Kidney (tissue), 14 donors: ENCODE measurements around the gene MAPKAPK2. TPM values are rescaled to one million over a fixed set of nuclear protein-coding genes. Genes with fewer than 3 reads are reported as not detected.

Experiments
- DNase-seq, 5 donors: peaks; one replicate each; pipeline ENCODE4 v3.0.0-alpha.2; 2013 to 2020
- FAIRE-seq: peaks from 2 replicates; lab custom pipeline; 2012; peaks lifted over from hg19 to GRCh38; lab: Jason Lieb, UNC
- H3K27ac ChIP-seq, 2 donors: one replicate each; pipeline ENCODE4 v1.7.0; 2013; ENCODE audit warnings: low read depth in 2 of 2, low read length in 2 of 2, inconsistent platforms in 1 of 2
- H3K27me3 ChIP-seq: one replicate; pipeline ENCODE4 v1.7.1; 2013; ENCODE audit warnings: low read length, inconsistent platforms; ENCODE audit not compliant: control insufficient read depth, insufficient read depth
- H3K36me3 ChIP-seq, 3 donors: one replicate each; pipeline versions ENCODE4 v1.7.0 to v1.7.1; 2013; ENCODE audit warnings: low read length in 3 of 3, control low read depth in 1 of 3, inconsistent platforms in 1 of 3; ENCODE audit not compliant: insufficient read depth in 3 of 3, control insufficient read depth in 2 of 3
- H3K4me1 ChIP-seq, 3 donors: one replicate each; pipeline versions ENCODE4 v1.7.0 to v1.7.1; 2013; ENCODE audit warnings: low read length in 3 of 3, inconsistent platforms in 1 of 3, low read depth in 1 of 3; ENCODE audit not compliant: control insufficient read depth in 2 of 3, insufficient read depth in 2 of 3
- H3K4me3 ChIP-seq, 3 donors: one replicate each; pipeline versions ENCODE4 v1.7.0 to v1.8.1; 2013; ENCODE audit warnings: low read length in 3 of 3, control low read depth in 1 of 3, inconsistent platforms in 1 of 3
- H3K9ac ChIP-seq, 3 donors: one replicate each; pipeline versions ENCODE4 v1.7.0 to v1.7.1; 2013; ENCODE audit warnings: low read length in 3 of 3, control low read depth in 1 of 3, inconsistent platforms in 1 of 3
- H3K9me3 ChIP-seq, 3 donors: one replicate each; pipeline versions ENCODE4 v1.7.0 to v1.7.1; 2013; ENCODE audit warnings: low read length in 3 of 3, control low read depth in 1 of 3, inconsistent platforms in 1 of 3; ENCODE audit not compliant: control insufficient read depth in 2 of 3, insufficient read depth in 1 of 3
- intact Hi-C: fragments of 100-400 bp; cut with DNase I; formaldehyde crosslinking; loops from one replicate; pipeline ENCODE4 v1.11.1; 2022
- polyA plus RNA-seq: library from polyadenylated mRNA; stranded (reverse); fragments of 350-450 nt; fragmentation: Illumina TruSeq; extraction: RNeasy Lipid Tissue Mini Kit (QIAGEN cat#74804); gene quantifications from one replicate; pipeline ENCODE4 v1.2.3, GENCODE V29; 2014; ENCODE audit warnings: low read depth, low replicate concordance; ENCODE audit not compliant: insufficient read depth
- total RNA-seq: library from RNA; stranded (reverse); fragmentation: NEBNext Ultra II Directional; extraction: Animal tissue kit (Norgen Biotek cat#: 25700); gene quantifications from one replicate; pipeline ENCODE4 v1.2.1, GENCODE V29; 2021
- TF ChIP-seq, protein P1 (sequence below): IDR thresholded peaks from 3 replicates; pipeline ENCODE4 v1.5.1; 2012; ENCODE audit warnings: mild to moderate bottlenecking, moderate library complexity, borderline replicate concordance; ENCODE audit not compliant: insufficient read depth; ENCODE audit errors: extremely low read depth
- donor health status: control.
- donor health status: control.
- donor health status: control.
- donor health status: control.
- donor health status: control.
- donor health status: DM: yes; HTN: yes; CAD: no.
- donor health status: Normal renal cell carcinoma (clear cell type).

Gene MAPKAPK2
- total and polyA plus RNA-seq, 2 donors from 2014 or later: 84.5 to 113 TPM

DNA sequence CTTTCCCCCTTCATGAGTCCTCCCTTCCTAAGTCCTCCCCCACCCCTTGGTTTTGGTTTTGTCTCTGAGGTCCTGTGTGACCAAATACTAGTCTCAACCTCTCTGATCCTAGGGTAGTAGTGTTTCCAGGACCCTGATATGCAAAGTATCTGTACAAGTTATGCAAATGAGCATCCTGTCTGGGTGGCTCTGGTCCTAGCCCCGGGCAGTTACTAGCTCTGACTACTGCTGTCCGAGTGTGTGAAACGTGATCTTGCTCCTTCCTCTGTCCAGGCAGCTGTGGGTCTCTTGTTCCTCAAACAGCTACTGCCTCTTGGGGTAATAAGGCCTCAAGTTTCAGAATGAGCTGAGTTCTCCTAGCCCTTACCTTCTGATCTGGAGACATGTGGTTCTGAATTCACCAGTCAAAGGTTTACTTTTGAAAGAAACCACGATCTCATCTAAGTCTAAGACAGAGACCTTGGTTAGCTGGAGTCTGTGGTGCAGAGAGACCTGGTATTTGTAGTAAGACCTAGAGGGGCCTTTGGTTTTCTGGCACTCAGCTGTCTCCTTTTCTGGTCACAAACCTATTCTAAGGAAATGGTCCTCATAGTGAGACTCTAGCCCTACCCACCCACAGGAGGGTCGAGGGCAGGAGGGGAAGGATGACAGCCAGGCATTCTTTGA lies 54.8 kb downstream of the MAPKAPK2 start:
- Histone ChIP-seq H3K36me3 (peaks cover 0 to 10% (median 2%) of the 10 kb centered on the region in 3 donors), H3K9ac (no peak overlapping the region), H3K4me3 (no peak overlapping the region), H3K27ac (no peak overlapping the region), H3K9me3 (no peaks in the 10 kb centered on the region), H3K4me1 (peaks cover 0 to 24% (median 0%) of the 10 kb centered on the region in 3 donors), H3K27me3 (no peaks in the 10 kb centered on the region)
- peak in 3 of 5 donors; percentile 32 to 40 (median 35) for DNase-seq
- TF ChIP-seq, protein P1, sequence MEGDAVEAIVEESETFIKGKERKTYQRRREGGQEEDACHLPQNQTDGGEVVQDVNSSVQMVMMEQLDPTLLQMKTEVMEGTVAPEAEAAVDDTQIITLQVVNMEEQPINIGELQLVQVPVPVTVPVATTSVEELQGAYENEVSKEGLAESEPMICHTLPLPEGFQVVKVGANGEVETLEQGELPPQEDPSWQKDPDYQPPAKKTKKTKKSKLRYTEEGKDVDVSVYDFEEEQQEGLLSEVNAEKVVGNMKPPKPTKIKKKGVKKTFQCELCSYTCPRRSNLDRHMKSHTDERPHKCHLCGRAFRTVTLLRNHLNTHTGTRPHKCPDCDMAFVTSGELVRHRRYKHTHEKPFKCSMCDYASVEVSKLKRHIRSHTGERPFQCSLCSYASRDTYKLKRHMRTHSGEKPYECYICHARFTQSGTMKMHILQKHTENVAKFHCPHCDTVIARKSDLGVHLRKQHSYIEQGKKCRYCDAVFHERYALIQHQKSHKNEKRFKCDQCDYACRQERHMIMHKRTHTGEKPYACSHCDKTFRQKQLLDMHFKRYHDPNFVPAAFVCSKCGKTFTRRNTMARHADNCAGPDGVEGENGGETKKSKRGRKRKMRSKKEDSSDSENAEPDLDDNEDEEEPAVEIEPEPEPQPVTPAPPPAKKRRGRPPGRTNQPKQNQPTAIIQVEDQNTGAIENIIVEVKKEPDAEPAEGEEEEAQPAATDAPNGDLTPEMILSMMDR: no peak
- no peak for FAIRE-seq
- intact Hi-C loops: loop anchor here (5.0 kb wide), 1 partner anchor 173 kb away; no protein-coding TSS in a partner anchor

DNA sequence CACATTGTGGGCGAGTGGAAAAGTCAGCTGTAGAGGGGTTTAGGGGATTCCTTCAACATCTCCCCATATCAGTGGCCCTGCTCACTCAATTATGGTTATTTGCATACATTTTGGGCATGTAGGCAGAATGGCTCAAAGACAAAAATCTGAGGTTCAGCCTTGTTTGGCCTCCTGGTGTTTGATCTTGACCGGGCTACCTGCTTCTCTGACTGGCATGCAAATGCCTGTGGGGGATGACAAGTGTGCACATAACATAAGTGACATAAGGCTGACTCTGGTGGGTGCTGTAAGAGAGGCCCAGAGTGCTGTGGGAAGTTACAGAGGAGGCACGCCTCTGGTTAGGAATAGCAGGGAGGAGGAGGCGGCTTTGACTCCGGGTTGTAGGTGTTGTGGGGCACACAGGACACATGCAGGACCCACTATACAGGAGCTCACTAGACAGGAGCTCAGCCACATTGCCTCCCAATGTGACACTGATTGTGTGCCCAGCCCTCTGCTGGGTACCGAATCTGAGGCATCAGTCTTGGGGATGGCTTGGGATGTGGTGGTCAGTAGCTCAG lies 56.5 kb downstream of the MAPKAPK2 start:
- Histone ChIP-seq H3K4me3 (no peak overlapping the region), H3K27me3 (no peaks in the 10 kb centered on the region), H3K36me3 (no peaks in the 10 kb centered on the region), H3K9me3 (no peaks in the 10 kb centered on the region), H3K27ac (no peak overlapping the region), H3K9ac (no peak overlapping the region), H3K4me1 (peaks cover 0 to 16% (median 0%) of the 10 kb centered on the region in 3 donors)
- FAIRE-seq (no peak), DNase-seq (no peak)
- TF ChIP-seq, protein P1: no peak
- intact Hi-C loops: no loop called here

DNA sequence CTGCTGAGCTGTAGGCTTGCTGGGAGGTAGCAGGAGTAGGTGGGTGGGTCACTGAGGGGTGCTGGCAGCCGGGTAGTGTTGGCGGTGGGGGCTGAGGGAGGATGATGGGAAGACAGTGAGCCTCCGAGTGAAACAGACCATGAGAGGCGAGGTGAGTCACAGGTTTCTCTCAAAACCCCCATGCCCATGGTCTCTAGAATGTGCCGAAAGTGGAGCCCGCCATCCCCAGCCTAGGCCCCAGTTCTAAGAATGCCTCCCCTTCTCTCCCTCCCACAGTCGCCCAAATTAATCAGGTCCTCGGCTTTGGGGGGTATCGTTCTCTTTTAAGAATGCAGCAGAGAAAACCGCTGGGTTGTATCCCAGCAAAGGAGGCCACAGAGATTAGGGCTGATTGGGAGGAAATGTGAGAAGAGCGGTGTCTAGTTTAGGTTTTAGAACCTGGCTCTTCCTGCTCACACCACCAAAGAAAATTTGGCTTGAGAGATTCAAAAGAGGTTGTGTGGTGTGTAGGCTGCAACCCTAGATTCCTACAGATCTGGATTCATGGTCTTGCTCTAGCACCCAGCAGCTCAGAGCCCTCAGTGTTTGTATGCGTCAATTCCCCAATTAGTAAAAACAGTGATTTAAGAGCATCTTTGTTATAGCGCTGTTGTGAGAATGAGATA lies 58.1 kb downstream of the MAPKAPK2 start:
- TF ChIP-seq, protein P1: no peak
- peak in 1 of 5 donors; percentile 16 for DNase-seq
- no peak for FAIRE-seq

More for the DNA sequence above, 58.1 kb downstream of the MAPKAPK2 start:
- peaks cover 0 to 13% (median 0%) of the 10 kb centered on the region in 3 donors for H3K4me1 ChIP-seq
- no peak overlapping the region for H3K9ac ChIP-seq
- no peaks in the 10 kb centered on the region for H3K27me3 ChIP-seq
- intact Hi-C loops: no loop called here
- no peaks in the 10 kb centered on the region for H3K9me3 ChIP-seq
- H3K36me3 ChIP-seq: no peaks in the 10 kb centered on the region
- no peak overlapping the region for H3K27ac ChIP-seq
- H3K4me3 ChIP-seq: no peak overlapping the region
